K562 (cell line): ENCODE measurements around the gene ITPR1. TPM values are rescaled to one million over a fixed set of nuclear protein-coding genes. Genes with fewer than 3 reads are reported as not detected.

Experiments used
- CBX8 ChIP-seq: fragments of 200-600 bp; sonication (generic); IDR thresholded peaks from 2 replicates; pipeline ENCODE4 v1.6.1; 2012; ENCODE audit warnings: borderline replicate concordance, mixed run types, low read depth, mild to moderate bottlenecking, moderate library complexity, mixed read lengths, low read length, control low read depth, inconsistent platforms; ENCODE audit not compliant: poor library complexity, severe bottlenecking; ENCODE audit errors: extremely low read depth
- EHMT2 ChIP-seq: fragments of 450-650 bp; IDR thresholded peaks from 2 replicates; pipeline ENCODE4 v1.6.1; 2018; ENCODE audit warnings: antibody characterized with exemption
- JUND ChIP-seq, 2 experiments: IDR thresholded peaks; 2 replicates in 1 of 2; 3 replicates in 1 of 2; pipeline ENCODE4 v1.6.1; 2011; ENCODE audit warnings: borderline replicate concordance in 2 of 2, low read depth in 2 of 2, low read length in 2 of 2, improper control_type of control experiment in 1 of 2, missing biosample characterization in 1 of 2, missing genetic modification characterization in 1 of 2, missing genetic modification reagents in 1 of 2
- NR2C2 ChIP-seq, 2 experiments: fragments of 200-800 bp in 1 of 2; sonication (Bioruptor generic) in 1 of 2; sonication (generic) in 1 of 2; formaldehyde crosslinking in 1 of 2; IDR thresholded peaks; 2 replicates each; pipeline versions ENCODE4 v1.6.1 to v1.8.0; 2016 to 2022; ENCODE audit warnings: mild to moderate bottlenecking in 1 of 2, missing compliant biosample characterization in 1 of 2, missing genetic modification characterization in 1 of 2, missing genetic modification reagents in 1 of 2
- PCBP1 ChIP-seq: fragments of 200-400 bp; formaldehyde crosslinking; IDR thresholded peaks from 2 replicates; pipeline ENCODE4 v1.6.1; 2018; ENCODE audit warnings: mild to moderate bottlenecking, low read depth, low read length; ENCODE audit not compliant: poor library complexity, severe bottlenecking
- PHTF2 ChIP-seq: fragments of 250-450 bp; sonication (Bioruptor Pico); IDR thresholded peaks from 2 replicates; pipeline ENCODE4 v1.5.0; 2021; ENCODE audit warnings: mild to moderate bottlenecking
- PRMT5 ChIP-seq: sonication (generic); formaldehyde crosslinking; IDR thresholded peaks from 2 replicates; pipeline ENCODE4 v1.5.0; 2020; ENCODE audit warnings: missing genetic modification reagents
- XRCC3 ChIP-seq: fragments of 450-650 bp; IDR thresholded peaks from 2 replicates; pipeline ENCODE4 v1.6.1; 2017; ENCODE audit warnings: mild to moderate bottlenecking, moderate library complexity
- ZNF212 ChIP-seq: fragments of 450-650 bp; formaldehyde crosslinking; IDR thresholded peaks from 2 replicates; pipeline ENCODE4 v1.4.0; 2020; ENCODE audit warnings: mild to moderate bottlenecking
- polyA plus RNA-seq, 8 experiments: library from polyadenylated mRNA; depleted of rRNA in 4 of 8; stranded (reverse) in 5 of 8; unstranded in 3 of 8; fragments of >200 nt; fragmentation: Nextera tagmentation in 2 of 8; fragmentation: Illumina TruSeq in 1 of 8; extraction: Ambion mirVana in 2 of 8; extraction: Trizol in 1 of 8; gene quantifications; 2 replicates each; pipeline versions ENCODE4 v1.2.1 to v1.2.3, GENCODE V29; 2011 to 2014; ENCODE audit warnings: inconsistent platforms in 1 of 8, missing spikeins in 1 of 8
- total RNA-seq, 7 experiments: library from RNA; depleted of rRNA in 6 of 7; stranded (reverse); fragments of >200 nt in 6 of 7; fragmentation: Illumina TruSeq in 2 of 7; extraction: Trizol in 2 of 7; gene quantifications; 2 replicates each; pipeline versions ENCODE4 v1.2.1 to v1.2.3, GENCODE V29; 2011 to 2021; ENCODE audit warnings: low replicate concordance in 1 of 7
- TF ChIP-seq, protein P1 (sequence below): fragments of 250-450 bp; sonication (Bioruptor Pico); IDR thresholded peaks from 2 replicates; pipeline ENCODE4 v1.5.1; 2021; ENCODE audit warnings: mild to moderate bottlenecking
- TF ChIP-seq, protein P2 (sequence below): fragments of 250-450 bp; sonication (Bioruptor Pico); IDR thresholded peaks from 2 replicates; pipeline ENCODE4 v1.9.0; 2021; ENCODE audit warnings: mild to moderate bottlenecking, inconsistent platforms
- TF ChIP-seq, protein P3 (sequence below), 2 experiments: fragments of 450-650 bp; formaldehyde crosslinking in 1 of 2; IDR thresholded peaks; 2 replicates each; pipeline versions ENCODE4 v1.4.0 to v1.6.1; 2014 to 2020; ENCODE audit warnings: mild to moderate bottlenecking in 2 of 2, borderline replicate concordance in 1 of 2, low read depth in 1 of 2

Gene ITPR1
- total and polyA plus RNA-seq, 9 of the 15 experiments (the other 6 are each of a cell fraction or from before 2014, with no cell fraction given): 22.4 to 40.0 (median 27.4) TPM

DNA sequence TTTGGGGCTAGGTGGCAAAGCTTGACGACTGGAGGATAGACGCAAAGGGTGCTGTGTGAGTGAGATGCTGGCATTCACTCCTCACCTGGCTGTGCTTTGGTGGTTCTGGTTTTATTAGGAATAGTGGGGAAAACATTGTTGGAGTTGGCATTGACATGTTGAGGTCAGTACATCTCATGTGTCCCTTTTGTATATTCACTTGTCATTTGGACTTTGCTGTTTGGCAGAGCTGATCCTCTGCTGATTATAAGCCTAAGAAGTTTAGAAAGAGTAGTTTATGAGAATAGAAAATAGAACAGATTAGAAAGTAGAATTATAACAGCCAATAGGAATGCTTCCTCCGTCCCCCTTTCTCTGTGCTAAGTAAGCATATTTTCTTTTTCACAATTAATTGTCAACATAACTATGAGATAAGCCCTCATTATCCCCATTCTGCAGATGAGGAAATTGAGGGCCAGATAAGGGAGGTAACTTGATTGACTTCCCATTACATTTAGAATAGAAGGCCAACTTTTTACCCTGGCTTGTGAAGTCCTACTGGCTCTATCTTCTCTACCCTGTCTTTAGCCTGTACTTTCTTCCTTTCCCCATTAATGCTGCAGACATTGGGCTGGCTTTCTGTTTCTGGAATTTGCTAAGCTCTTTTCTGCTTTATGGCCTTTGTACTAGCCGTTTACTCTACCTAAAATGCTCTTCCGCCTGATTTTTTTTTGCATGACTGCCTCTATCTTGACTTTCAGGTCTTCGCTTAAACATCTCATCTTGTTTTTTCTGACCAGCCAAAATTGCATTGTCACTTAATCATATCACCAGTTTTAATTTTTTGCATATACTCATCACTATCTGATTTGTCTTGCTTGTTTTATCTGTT lies 12.8 kb downstream of the ITPR1 start (continued):
- TF ChIP-seq, protein P1, sequence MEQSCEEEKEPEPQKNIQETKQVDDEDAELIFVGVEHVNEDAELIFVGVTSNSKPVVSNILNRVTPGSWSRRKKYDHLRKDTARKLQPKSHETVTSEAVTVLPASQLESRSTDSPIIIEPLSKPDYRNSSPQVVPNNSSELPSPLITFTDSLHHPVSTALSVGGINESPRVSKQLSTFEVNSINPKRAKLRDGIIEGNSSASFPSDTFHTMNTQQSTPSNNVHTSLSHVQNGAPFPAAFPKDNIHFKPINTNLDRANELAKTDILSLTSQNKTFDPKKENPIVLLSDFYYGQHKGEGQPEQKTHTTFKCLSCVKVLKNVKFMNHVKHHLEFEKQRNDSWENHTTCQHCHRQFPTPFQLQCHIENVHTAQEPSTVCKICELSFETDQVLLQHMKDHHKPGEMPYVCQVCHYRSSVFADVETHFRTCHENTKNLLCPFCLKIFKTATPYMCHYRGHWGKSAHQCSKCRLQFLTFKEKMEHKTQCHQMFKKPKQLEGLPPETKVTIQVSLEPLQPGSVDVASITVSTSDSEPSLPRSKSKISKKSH (CRISPR knock-in tag): no peak
- TF ChIP-seq PRMT5 (CRISPR knock-in tag) (no peak), CBX8 (no peak), XRCC3 (no peak), PCBP1 (no peak), ZNF212 (no peak), JUND (IDR thresholded peaks at IDR 0.05; ENCODE audit: borderline replicate concordance, low read depth, low read length) (peak; percentile 23; the same call in 1 of the 2 replicates), JUND (tag; IDR thresholded peaks at IDR 0.05; ENCODE audit: borderline replicate concordance, low read depth, low read length) (no peak; the same call in 2 of the 3 replicates), NR2C2 (CRISPR knock-in tag; IDR thresholded peaks at IDR 0.05) (no peak), NR2C2 (tag; IDR thresholded peaks at IDR 0.05) (no peak), EHMT2 (no peak), PHTF2 (CRISPR knock-in tag) (no peak)
- TF ChIP-seq, protein P2, sequence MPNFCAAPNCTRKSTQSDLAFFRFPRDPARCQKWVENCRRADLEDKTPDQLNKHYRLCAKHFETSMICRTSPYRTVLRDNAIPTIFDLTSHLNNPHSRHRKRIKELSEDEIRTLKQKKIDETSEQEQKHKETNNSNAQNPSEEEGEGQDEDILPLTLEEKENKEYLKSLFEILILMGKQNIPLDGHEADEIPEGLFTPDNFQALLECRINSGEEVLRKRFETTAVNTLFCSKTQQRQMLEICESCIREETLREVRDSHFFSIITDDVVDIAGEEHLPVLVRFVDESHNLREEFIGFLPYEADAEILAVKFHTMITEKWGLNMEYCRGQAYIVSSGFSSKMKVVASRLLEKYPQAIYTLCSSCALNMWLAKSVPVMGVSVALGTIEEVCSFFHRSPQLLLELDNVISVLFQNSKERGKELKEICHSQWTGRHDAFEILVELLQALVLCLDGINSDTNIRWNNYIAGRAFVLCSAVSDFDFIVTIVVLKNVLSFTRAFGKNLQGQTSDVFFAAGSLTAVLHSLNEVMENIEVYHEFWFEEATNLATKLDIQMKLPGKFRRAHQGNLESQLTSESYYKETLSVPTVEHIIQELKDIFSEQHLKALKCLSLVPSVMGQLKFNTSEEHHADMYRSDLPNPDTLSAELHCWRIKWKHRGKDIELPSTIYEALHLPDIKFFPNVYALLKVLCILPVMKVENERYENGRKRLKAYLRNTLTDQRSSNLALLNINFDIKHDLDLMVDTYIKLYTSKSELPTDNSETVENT: no peak
- TF ChIP-seq, protein P3, sequence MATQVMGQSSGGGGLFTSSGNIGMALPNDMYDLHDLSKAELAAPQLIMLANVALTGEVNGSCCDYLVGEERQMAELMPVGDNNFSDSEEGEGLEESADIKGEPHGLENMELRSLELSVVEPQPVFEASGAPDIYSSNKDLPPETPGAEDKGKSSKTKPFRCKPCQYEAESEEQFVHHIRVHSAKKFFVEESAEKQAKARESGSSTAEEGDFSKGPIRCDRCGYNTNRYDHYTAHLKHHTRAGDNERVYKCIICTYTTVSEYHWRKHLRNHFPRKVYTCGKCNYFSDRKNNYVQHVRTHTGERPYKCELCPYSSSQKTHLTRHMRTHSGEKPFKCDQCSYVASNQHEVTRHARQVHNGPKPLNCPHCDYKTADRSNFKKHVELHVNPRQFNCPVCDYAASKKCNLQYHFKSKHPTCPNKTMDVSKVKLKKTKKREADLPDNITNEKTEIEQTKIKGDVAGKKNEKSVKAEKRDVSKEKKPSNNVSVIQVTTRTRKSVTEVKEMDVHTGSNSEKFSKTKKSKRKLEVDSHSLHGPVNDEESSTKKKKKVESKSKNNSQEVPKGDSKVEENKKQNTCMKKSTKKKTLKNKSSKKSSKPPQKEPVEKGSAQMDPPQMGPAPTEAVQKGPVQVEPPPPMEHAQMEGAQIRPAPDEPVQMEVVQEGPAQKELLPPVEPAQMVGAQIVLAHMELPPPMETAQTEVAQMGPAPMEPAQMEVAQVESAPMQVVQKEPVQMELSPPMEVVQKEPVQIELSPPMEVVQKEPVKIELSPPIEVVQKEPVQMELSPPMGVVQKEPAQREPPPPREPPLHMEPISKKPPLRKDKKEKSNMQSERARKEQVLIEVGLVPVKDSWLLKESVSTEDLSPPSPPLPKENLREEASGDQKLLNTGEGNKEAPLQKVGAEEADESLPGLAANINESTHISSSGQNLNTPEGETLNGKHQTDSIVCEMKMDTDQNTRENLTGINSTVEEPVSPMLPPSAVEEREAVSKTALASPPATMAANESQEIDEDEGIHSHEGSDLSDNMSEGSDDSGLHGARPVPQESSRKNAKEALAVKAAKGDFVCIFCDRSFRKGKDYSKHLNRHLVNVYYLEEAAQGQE (IDR thresholded peaks at IDR 0.05; ENCODE audit: borderline replicate concordance): no peak
- TF ChIP-seq, protein P3 (CRISPR knock-in tag; IDR thresholded peaks at IDR 0.05; ENCODE audit: low read depth): no peak
